PFSK-1 (cell line): ENCODE results near the gene MAGEA8. TPM values are rescaled to one million over a fixed set of nuclear protein-coding genes. Genes with fewer than 3 reads are reported as not detected.

ENCODE experiments used
- FOXP2 ChIP-seq: optimal IDR thresholded peaks from 2 replicates; pipeline ENCODE3; 2011; ENCODE audit warnings: borderline replicate concordance, control low read depth, inconsistent platforms; ENCODE audit not compliant: insufficient read depth; ENCODE audit errors: extremely low read length, extremely low read depth
- POLR2AphosphoS5 ChIP-seq: IDR thresholded peaks from 2 replicates; pipeline ENCODE4 v1.6.1; 2012; ENCODE audit warnings: low read depth, mild to moderate bottlenecking, control low read depth, low read length, moderate library complexity
- SIN3A ChIP-seq: IDR thresholded peaks from 2 replicates; pipeline ENCODE4 v1.6.1; 2012; ENCODE audit warnings: mild to moderate bottlenecking, low read length, moderate library complexity, borderline replicate concordance; ENCODE audit not compliant: insufficient read depth
- TAF1 ChIP-seq: IDR thresholded peaks from 2 replicates; pipeline ENCODE4 v1.6.1; 2012; ENCODE audit warnings: low read length, control low read depth, borderline replicate concordance; ENCODE audit not compliant: insufficient read depth
- polyA plus RNA-seq: library from polyadenylated mRNA; unstranded; fragments of >200 nt; gene quantifications from one replicate; pipeline ENCODE4 v1.2.1, GENCODE V29; 2012; ENCODE audit warnings: low read depth, missing spikeins; ENCODE audit not compliant: insufficient read length
- TF ChIP-seq, protein P1 (sequence below), 2 experiments: IDR thresholded peaks; 2 replicates each; pipeline versions ENCODE4 v1.6.1 to v1.8.0; 2011 to 2012; ENCODE audit warnings: low read depth in 2 of 2, low read length in 2 of 2, control low read depth in 1 of 2, inconsistent platforms in 1 of 2, mild to moderate bottlenecking in 1 of 2, moderate library complexity in 1 of 2; ENCODE audit not compliant: insufficient read depth in 1 of 2

MAGEA8 gene, protein sequence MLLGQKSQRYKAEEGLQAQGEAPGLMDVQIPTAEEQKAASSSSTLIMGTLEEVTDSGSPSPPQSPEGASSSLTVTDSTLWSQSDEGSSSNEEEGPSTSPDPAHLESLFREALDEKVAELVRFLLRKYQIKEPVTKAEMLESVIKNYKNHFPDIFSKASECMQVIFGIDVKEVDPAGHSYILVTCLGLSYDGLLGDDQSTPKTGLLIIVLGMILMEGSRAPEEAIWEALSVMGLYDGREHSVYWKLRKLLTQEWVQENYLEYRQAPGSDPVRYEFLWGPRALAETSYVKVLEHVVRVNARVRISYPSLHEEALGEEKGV
- polyA plus RNA-seq: not detected

DNA sequence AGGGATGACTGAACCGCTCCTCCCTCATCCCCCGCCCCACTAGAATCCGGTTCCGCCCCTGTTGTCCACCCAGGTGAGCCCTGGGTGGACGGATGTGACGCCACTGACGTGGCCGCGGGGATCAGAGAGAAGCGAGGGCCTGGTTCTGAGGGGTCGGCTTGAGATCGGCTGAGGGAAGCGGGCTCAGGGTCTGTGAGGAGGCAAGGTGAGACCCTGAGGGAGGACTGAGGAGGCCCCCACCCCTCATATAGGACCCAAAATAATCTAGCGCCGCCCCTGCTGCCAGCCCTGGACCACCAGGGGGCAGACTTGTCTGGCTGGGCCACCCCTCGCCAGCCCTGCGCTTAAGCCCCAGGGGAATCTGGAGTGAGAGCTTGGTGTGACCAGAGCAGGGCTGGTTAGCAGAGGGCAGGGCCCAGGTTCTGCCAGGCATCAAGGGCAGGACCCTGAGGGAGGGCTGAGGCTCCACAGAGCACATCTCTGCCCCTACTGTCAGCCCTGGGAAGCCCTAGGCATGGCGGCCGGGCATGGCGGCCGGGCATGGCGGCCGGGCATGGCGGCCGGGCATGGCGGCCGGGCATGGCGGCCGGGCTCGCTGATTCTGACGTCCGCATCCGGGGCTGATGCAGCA, at the start of gene MAGEA8:
MAGEA8 (plus strand) TSS at position 103 of the 631 bp plus-strand sequence. CDS start 3,090 bp downstream, outside the sequence.
- TF ChIP-seq POLR2AphosphoS5 (no peak), FOXP2 (no peak), SIN3A (no peak), TAF1 (no peak)
- TF ChIP-seq, protein P1, sequence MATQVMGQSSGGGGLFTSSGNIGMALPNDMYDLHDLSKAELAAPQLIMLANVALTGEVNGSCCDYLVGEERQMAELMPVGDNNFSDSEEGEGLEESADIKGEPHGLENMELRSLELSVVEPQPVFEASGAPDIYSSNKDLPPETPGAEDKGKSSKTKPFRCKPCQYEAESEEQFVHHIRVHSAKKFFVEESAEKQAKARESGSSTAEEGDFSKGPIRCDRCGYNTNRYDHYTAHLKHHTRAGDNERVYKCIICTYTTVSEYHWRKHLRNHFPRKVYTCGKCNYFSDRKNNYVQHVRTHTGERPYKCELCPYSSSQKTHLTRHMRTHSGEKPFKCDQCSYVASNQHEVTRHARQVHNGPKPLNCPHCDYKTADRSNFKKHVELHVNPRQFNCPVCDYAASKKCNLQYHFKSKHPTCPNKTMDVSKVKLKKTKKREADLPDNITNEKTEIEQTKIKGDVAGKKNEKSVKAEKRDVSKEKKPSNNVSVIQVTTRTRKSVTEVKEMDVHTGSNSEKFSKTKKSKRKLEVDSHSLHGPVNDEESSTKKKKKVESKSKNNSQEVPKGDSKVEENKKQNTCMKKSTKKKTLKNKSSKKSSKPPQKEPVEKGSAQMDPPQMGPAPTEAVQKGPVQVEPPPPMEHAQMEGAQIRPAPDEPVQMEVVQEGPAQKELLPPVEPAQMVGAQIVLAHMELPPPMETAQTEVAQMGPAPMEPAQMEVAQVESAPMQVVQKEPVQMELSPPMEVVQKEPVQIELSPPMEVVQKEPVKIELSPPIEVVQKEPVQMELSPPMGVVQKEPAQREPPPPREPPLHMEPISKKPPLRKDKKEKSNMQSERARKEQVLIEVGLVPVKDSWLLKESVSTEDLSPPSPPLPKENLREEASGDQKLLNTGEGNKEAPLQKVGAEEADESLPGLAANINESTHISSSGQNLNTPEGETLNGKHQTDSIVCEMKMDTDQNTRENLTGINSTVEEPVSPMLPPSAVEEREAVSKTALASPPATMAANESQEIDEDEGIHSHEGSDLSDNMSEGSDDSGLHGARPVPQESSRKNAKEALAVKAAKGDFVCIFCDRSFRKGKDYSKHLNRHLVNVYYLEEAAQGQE (IDR thresholded peaks at IDR 0.05; ENCODE audit: insufficient read depth in 1 of 2, low read depth in 2 of 2, low read length in 2 of 2): no peak

DNA sequence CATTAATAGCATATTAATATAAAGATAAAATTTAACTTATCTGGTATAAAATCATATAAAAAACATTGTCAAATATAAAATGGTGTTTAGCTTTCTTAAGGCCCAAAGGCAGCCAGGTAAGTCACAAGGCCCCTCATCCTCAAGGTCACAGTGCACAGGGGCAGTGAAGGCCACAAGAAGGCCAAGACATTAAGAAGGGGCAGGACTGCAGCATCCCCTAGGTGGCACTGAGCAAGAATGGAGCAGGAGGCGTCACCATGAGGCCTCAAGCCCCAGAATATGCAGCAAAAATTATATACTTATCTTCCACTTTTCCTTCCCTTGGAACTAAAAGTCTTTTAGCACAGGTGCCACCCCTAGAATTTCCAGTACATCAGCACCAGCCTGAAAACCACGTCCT, 49.5 kb upstream of the MAGEA8 start:
- TF ChIP-seq TAF1: no peak
- TF ChIP-seq SIN3A: no peak
- TF ChIP-seq POLR2AphosphoS5: no peak
- TF ChIP-seq, protein P1 (IDR thresholded peaks at IDR 0.05; ENCODE audit: insufficient read depth in 1 of 2, low read depth in 2 of 2, low read length in 2 of 2): no peak
- TF ChIP-seq FOXP2: no peak

DNA sequence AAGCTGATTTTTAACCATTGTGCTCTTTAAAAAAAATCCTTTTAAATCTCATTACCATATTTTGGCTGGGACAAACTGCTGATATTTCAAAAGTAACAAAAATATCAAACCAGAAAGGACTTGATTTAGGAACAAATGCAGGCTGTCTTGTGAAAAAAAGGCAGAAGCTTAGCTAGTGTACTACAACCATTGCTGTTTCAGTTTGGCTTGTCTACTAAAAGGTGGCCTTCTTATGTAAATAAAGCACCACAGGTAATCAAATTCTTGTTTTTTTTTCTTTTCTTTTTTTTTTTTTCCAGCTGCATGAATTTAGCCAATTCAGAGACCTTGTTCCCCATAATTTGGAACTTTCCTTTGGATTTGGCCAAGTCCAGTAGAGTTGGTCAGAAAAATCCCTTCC, 43.8 kb upstream of the MAGEA8 start:
- TF ChIP-seq FOXP2 (no peak), SIN3A (no peak), POLR2AphosphoS5 (no peak), TAF1 (no peak)
- TF ChIP-seq, protein P1 (IDR thresholded peaks at IDR 0.05; ENCODE audit: insufficient read depth in 1 of 2, low read depth in 2 of 2, low read length in 2 of 2): no peak

DNA sequence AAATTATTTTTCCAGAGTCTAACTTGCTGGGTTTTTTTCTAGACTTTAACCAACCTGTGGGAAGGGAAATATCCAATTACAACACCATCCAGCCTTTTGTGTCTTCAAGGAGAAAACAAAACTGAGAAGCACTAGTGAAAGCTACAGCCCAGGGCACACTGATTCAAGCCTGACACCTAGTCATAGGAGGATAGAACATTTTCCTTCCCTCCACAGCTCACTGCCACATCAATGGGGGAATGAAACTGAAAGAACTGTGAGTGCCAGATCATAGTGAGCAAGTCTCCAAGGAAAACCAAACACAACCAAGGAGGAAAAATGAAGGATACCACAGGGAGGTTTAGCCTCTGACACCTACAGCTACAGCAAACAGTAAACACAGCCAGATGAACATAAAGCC, 43.3 kb upstream of the MAGEA8 start:
- no peak for TF ChIP-seq TAF1
- TF ChIP-seq POLR2AphosphoS5: no peak
- TF ChIP-seq SIN3A: no peak
- TF ChIP-seq, protein P1 (IDR thresholded peaks at IDR 0.05; ENCODE audit: insufficient read depth in 1 of 2, low read depth in 2 of 2, low read length in 2 of 2): no peak
- no peak for TF ChIP-seq FOXP2
